ENCODE data around the gene PCGF3. TPM values are rescaled to one million over a fixed set of nuclear protein-coding genes. Genes with fewer than 3 reads are reported as not detected.
"Not testable (repeated sequence)": the region's sequence is repeated elsewhere in the genome, so short reads cannot be mapped to it uniquely, and the experiment has no call there.

The PCGF3 gene
- total RNA-seq, 6 experiments from 2014 or later, result 13.0 to 23.5 (median 14.7) TPM

DNA sequence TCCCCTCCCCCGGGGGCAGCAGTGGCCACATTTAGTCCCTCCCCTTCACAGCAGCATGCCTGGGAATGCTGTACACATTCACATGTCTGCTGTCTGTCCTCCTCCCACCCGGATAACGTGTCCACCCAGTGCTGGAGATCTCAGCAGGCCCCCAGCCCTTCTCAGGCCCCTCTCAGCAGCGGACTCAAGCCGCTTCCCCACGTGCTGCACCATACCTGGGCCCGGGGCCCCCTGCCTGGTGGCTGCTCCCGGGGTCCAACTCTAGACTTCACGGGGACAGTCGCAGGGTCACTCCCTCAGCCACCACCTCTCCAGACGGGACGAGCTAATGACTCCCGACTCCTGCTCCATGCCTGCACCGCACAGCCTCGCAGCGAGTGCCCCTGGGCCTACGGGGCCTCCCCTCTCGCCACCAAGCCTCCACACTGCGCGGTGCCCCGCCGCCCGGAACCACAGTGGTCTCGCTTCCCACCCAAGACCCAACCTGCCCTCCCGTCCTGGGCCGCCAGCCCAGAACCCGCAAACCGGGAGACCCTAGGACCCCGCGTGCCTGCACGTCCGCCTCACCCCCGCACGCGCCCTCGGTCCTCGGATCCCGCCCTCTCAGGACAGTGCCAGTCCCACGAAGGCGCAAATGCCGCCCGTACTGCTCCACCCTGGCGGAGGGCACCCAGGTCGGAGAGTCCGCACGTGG, 1.3 kb upstream of the PCGF3 start:
- Histone ChIP-seq H3K4me1 (peaks cover 0 to 5% (median 0%) of the 10 kb centered on the region in 4 donors), H3K9me3 (no peaks in the 10 kb centered on the region), H3K27me3 (no peaks in the 10 kb centered on the region), H3K36me3 (no peaks in the 10 kb centered on the region), H3K27ac (no peak overlapping the region), H3K4me3 (no peak overlapping the region)
- intact Hi-C loops (cut with DNase I), result no loop called here
- TF ChIP-seq POLR2A (IDR thresholded peaks at IDR 0.05), result no peak
- TF ChIP-seq CTCF (IDR thresholded peaks at IDR 0.05), result no peak
- no peak for ATAC-seq
- 98% methylated on average over 11 of the region's 46 CpGs for WGBS (ENCODE audit: insufficient coverage, low coverage, low lambda C conversion rate, missing lambda C conversion rate)
- DNase-seq, result peak in 2 of 3 donors; percentile 50 to 63

GRCh38 chr4:704971-705277, 708 bp upstream of the PCGF3 start:
- no peaks in the 10 kb centered on the region for H3K27me3 ChIP-seq
- H3K36me3 ChIP-seq, result no peaks in the 10 kb centered on the region
- H3K9me3 ChIP-seq, result no peaks in the 10 kb centered on the region
- H3K4me1 ChIP-seq, result peaks cover 0 to 5% (median 0%) of the 10 kb centered on the region in 4 donors
- WGBS (ENCODE audit: insufficient coverage, low coverage, low lambda C conversion rate, missing lambda C conversion rate), result 92% methylated on average over 1 of the region's 1 CpG
- intact Hi-C loops (cut with DNase I), result no loop called here
- DNase-seq, result no peak
- H3K27ac ChIP-seq, result no peak overlapping the region
- H3K4me3 ChIP-seq, result peak overlapping the region in 2 of 3 donors; percentile 79 to 83
- no peak for TF ChIP-seq POLR2A (IDR thresholded peaks at IDR 0.05)
- no peak for TF ChIP-seq CTCF (IDR thresholded peaks at IDR 0.05)
- no peak for ATAC-seq

- H3K9me3 ChIP-seq; intact Hi-C loops (cut with DNase I); H3K27me3 ChIP-seq; H3K4me1 ChIP-seq; H3K36me3 ChIP-seq; ATAC-seq: not testable (repeated sequence)
- Histone ChIP-seq H3K27ac (peak overlapping the region; percentile 79 to 95 (median 81)), H3K4me3 (peak overlapping the region; percentile 79 to 96 (median 83))
- DNase-seq, result peak in 1 of 3 donors; percentile 63
- WGBS (ENCODE audit: insufficient coverage, low coverage, low lambda C conversion rate, missing lambda C conversion rate), result 0% methylated on average over 1 of the region's 21 CpGs
Observed at GRCh38 chr4:706083-706633, 526 bp downstream of the PCGF3 start.

- Histone ChIP-seq H3K27ac (no peak overlapping the region), H3K4me1 (peaks cover 0 to 5% (median 0%) of the 10 kb centered on the region in 4 donors), H3K4me3 (peak overlapping the region; percentile 18 to 21 (median 19)), H3K36me3 (no peaks in the 10 kb centered on the region), H3K9me3 (no peaks in the 10 kb centered on the region), H3K27me3 (no peaks in the 10 kb centered on the region)
- no peak for ATAC-seq
- intact Hi-C loops (cut with DNase I), result no loop called here
- no peak for TF ChIP-seq CTCF (IDR thresholded peaks at IDR 0.05)
- no peak for TF ChIP-seq POLR2A (IDR thresholded peaks at IDR 0.05)
- DNase-seq, result no peak
- WGBS (ENCODE audit: insufficient coverage, low coverage, low lambda C conversion rate, missing lambda C conversion rate), result 42% methylated on average over 3 of the region's 21 CpGs
Observed at GRCh38 chr4:706834-707598, 1.4 kb downstream of the PCGF3 start.

Data from right lobe of liver (tissue), 6 donors.